SK-N-SH treated with all-trans-retinoic acid at 6 μM for 48 hours (cell line): ENCODE measurements around the gene GGCX.
A peak's percentile ranks its signal among the peaks of the same experiment; 100 is the strongest.
"Not testable (repeated sequence)": the region's sequence is repeated elsewhere in the genome, so short reads cannot be mapped to it uniquely, and the experiment has no call there.

Experiments used
- ATAC-seq: fragments of 200-7000 bp; cut with Tn5 transposase; 3 replicates; pipeline ENCODE4 v1.9.1; 2020; ENCODE audit warnings: mild to moderate bottlenecking, moderate library complexity
- ARNTL ChIP-seq: fragments of 450-650 bp; formaldehyde crosslinking; IDR thresholded peaks from 2 replicates; pipeline ENCODE4 v1.5.0; 2020; ENCODE audit warnings: low read depth, mild to moderate bottlenecking, moderate library complexity, borderline replicate concordance
- CSDC2 ChIP-seq: fragments of 250-450 bp; sonication (Bioruptor Pico); IDR thresholded peaks from 2 replicates; pipeline ENCODE4 v1.5.0; 2020; ENCODE audit warnings: mild to moderate bottlenecking, moderate library complexity
- ESRRG ChIP-seq: fragments of 250-450 bp; sonication (Bioruptor Pico); IDR thresholded peaks from 2 replicates; pipeline ENCODE4 v1.6.1; 2021; ENCODE audit warnings: mild to moderate bottlenecking
- SNAI2 ChIP-seq: fragments of 250-450 bp; sonication (Bioruptor Pico); IDR thresholded peaks from 2 replicates; pipeline ENCODE4 v1.5.0; 2020; ENCODE audit warnings: mild to moderate bottlenecking, moderate library complexity
- TCF4 ChIP-seq: fragments of 250-450 bp; sonication (Bioruptor Pico); IDR thresholded peaks from 2 replicates; pipeline ENCODE4 v1.8.0; 2021; ENCODE audit warnings: mild to moderate bottlenecking, moderate library complexity, borderline replicate concordance
- ZC3H10 ChIP-seq: fragments of 250-450 bp; sonication (Bioruptor Pico); IDR thresholded peaks from 2 replicates; pipeline ENCODE4 v1.5.1; 2021; ENCODE audit warnings: mild to moderate bottlenecking, moderate library complexity
- ZFP3 ChIP-seq: fragments of 250-450 bp; sonication (Bioruptor Pico); IDR thresholded peaks from 2 replicates; pipeline ENCODE4 v1.5.0; 2020; ENCODE audit warnings: mild to moderate bottlenecking, moderate library complexity
- ZFP30 ChIP-seq: fragments of 450-650 bp; formaldehyde crosslinking; IDR thresholded peaks from 2 replicates; pipeline ENCODE4 v1.5.0; 2022; ENCODE audit warnings: mild to moderate bottlenecking, moderate library complexity
- ZNF565 ChIP-seq: fragments of 450-650 bp; formaldehyde crosslinking; conservative IDR thresholded peaks from 2 replicates; pipeline ENCODE4 v1.5.0; 2020; ENCODE audit warnings: low read depth, mild to moderate bottlenecking, moderate library complexity
- TF ChIP-seq, protein P1 (sequence below): fragments of 250-450 bp; sonication (Bioruptor Pico); IDR thresholded peaks from 2 replicates; pipeline ENCODE4 v1.5.0; 2020; ENCODE audit warnings: mild to moderate bottlenecking, moderate library complexity
- TF ChIP-seq, protein P2 (sequence below): fragments of 250-450 bp; sonication (Bioruptor Pico); IDR thresholded peaks from 2 replicates; pipeline ENCODE4 v1.5.1; 2020; ENCODE audit warnings: low read depth, mild to moderate bottlenecking, moderate library complexity
- TF ChIP-seq, protein P3 (sequence below): fragments of 250-450 bp; sonication (Bioruptor Pico); IDR thresholded peaks from 2 replicates; pipeline ENCODE4 v1.5.1; 2021; ENCODE audit warnings: mild to moderate bottlenecking, moderate library complexity

Gene GGCX

DNA sequence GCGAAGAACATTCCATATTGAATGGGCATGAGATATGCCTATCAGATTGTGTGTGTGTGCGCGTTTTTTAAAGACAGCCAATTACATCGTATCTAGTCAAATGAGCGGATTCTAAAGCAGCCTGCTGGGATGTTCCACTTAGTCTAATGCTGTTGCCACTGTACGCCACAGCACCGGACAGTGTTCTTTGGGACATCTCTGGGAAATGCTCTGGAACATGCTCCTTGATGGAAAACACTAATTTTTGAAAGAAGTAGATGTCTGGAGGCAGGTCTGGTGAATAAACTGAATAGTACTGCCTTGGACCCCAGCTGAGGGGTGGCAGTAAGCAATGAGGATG is 44.8 kb upstream of the GGCX start (continued):
- TF ChIP-seq, protein P1, sequence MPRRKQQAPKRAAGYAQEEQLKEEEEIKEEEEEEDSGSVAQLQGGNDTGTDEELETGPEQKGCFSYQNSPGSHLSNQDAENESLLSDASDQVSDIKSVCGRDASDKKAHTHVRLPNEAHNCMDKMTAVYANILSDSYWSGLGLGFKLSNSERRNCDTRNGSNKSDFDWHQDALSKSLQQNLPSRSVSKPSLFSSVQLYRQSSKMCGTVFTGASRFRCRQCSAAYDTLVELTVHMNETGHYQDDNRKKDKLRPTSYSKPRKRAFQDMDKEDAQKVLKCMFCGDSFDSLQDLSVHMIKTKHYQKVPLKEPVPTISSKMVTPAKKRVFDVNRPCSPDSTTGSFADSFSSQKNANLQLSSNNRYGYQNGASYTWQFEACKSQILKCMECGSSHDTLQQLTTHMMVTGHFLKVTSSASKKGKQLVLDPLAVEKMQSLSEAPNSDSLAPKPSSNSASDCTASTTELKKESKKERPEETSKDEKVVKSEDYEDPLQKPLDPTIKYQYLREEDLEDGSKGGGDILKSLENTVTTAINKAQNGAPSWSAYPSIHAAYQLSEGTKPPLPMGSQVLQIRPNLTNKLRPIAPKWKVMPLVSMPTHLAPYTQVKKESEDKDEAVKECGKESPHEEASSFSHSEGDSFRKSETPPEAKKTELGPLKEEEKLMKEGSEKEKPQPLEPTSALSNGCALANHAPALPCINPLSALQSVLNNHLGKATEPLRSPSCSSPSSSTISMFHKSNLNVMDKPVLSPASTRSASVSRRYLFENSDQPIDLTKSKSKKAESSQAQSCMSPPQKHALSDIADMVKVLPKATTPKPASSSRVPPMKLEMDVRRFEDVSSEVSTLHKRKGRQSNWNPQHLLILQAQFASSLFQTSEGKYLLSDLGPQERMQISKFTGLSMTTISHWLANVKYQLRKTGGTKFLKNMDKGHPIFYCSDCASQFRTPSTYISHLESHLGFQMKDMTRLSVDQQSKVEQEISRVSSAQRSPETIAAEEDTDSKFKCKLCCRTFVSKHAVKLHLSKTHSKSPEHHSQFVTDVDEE (CRISPR knock-in tag): no peak
- TF ChIP-seq ZFP30 (CRISPR knock-in tag): no peak
- TF ChIP-seq ZNF565 (CRISPR knock-in tag): no peak

DNA sequence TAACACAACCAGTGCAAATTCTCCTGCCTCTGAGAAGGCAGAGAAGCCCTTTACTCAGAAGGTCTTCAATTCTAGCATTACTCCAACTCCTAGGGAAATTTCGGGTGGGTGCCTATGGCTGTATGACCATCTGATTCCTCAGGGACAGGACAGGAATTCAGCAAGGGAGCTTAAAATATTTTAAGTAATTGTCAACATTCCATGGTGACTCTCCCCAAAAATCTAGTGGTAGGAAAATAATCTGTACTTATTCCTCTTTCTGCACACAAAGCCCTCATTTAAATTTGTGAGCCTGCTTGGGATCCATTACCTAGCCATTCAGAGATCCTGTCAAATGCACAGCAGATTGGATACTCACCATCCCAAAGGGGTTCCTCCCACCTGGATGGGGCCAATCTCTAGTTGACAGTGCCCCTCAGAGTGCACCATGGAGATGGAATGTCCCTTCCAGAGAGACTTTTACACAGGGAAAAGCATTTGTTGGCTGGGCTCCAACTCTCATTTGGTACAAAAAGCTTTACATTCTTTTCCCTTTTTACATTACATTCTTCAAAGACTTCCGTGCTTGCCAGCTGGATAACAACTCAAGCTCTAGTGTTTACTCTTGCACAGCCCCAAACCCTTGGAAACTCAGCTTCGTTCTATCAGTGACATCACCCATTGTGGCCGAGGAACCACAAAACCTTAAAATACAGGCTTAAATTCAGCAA is 44.3 kb upstream of the GGCX start:
- TF ChIP-seq SNAI2: no peak
- ATAC-seq: no peak; the same call in 2 of the 3 replicates

DNA sequence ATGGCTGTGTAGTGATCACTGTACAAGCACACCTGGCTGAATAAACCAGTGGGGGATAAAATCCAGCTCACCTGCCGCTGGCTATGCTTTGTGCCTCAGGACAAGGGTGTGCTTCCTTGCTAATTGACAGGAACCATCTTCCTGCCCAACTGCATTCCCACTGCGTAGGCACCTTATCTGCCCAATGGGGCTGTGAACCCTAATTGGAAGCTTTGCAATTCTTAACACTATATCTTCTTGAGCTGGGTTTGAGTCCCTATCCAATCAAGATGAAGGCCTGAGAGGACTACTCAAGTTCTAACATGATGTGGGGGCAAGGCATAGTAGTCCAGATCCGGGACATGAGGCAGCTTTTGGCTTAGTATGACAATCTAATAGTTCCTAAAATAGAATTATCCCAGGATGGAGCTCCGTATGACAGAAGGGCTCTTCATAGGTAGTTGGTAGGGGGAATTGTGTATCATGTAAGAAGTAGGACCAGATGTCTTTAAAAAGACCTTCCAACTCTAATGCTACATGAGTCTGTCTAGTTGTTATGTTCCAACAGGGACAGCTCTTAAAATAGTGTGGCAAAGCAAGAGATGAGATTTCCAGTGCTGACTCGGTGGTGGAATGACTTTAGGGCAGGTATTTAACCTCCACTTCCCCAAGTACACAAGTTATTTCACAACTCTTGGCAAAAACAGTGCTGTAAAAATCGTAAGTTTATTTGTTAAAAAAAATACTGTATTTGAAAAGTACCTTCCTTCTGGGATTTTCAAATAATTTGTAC is 43.5 kb upstream of the GGCX start:
- no peak for ATAC-seq

DNA sequence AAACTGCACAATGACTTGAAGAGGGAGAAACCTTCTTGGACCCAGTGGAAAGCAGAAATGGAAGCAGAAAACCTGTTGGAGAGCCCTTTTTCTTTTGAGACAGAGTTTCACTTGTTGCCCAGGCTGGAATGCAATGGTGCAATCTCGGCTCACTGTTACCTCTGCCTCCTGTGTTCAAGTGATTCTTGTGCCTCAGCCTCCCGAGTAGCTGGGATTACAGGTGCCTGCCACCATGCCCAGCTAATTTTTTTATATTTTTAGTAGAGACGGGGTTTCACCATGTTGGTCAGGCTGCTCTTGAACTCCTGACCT is 42.8 kb upstream of the GGCX start:
- not testable (repeated sequence) for ATAC-seq

More for the DNA sequence above, 43.5 kb upstream of the GGCX start:
- TF ChIP-seq, protein P2, sequence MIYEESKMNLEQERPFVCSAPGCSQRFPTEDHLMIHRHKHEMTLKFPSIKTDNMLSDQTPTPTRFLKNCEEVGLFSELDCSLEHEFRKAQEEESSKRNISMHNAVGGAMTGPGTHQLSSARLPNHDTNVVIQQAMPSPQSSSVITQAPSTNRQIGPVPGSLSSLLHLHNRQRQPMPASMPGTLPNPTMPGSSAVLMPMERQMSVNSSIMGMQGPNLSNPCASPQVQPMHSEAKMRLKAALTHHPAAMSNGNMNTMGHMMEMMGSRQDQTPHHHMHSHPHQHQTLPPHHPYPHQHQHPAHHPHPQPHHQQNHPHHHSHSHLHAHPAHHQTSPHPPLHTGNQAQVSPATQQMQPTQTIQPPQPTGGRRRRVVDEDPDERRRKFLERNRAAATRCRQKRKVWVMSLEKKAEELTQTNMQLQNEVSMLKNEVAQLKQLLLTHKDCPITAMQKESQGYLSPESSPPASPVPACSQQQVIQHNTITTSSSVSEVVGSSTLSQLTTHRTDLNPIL: no peak
- TF ChIP-seq, protein P1 (CRISPR knock-in tag): no peak
- no peak for TF ChIP-seq TCF4 (CRISPR knock-in tag)
- TF ChIP-seq, protein P3, sequence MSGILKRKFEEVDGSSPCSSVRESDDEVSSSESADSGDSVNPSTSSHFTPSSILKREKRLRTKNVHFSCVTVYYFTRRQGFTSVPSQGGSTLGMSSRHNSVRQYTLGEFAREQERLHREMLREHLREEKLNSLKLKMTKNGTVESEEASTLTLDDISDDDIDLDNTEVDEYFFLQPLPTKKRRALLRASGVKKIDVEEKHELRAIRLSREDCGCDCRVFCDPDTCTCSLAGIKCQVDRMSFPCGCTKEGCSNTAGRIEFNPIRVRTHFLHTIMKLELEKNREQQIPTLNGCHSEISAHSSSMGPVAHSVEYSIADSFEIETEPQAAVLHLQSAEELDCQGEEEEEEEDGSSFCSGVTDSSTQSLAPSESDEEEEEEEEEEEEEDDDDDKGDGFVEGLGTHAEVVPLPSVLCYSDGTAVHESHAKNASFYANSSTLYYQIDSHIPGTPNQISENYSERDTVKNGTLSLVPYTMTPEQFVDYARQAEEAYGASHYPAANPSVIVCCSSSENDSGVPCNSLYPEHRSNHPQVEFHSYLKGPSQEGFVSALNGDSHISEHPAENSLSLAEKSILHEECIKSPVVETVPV: no peak

DNA sequence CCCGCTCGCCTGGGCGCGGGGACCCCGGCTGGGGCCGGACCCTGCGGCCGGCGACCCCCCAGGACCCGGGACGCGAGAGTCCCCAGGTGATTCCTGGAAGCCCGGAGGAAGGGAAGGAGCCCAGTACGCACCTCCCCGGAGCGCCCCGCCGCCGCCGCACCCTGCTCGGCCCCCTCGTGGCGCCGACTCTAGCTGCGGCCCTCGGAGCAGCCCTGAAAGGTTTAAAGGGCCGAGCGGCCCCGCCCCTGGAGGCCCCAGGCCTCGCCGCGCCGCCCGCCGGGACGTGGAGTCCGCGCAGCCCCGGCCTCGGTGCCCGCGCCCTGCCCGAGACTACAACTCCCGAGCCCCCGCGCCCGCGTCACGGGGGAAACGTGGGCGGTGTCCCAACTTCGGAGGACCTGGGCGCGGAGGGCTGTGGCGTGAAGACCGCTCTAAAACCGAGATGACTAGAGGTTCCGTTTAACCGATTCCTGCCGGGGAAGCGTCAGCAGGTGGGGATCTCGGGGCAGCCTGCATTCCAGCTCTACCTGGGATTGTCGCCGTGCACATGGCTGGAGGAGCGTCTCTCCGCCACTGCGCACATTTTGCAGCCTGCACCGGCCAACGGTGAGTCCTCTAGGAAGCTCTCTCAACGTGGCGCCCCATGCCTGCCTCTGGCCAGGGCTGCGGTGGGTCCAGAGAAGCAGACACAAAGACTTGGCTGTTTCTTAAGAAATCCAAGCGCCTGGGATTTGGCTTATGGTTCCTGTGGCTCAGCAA is 41.4 kb upstream of the GGCX start, which contains the start of gene TMEM150A:
Gene TMEM150A (minus strand): TSS at position 223 of the 759 bp plus-strand sequence. CDS start 750 bp downstream, outside the sequence.
- peak; percentile 95 for ATAC-seq
- TF ChIP-seq ZNF565 (CRISPR knock-in tag) (no peak), ARNTL (CRISPR knock-in tag) (no peak), SNAI2 (0 out of 2 replicates have a peak, but pooled peaks have one; percentile 38), ZC3H10 (CRISPR knock-in tag) (no peak), ZFP3 (peak; percentile 51; the same call in 1 of the 2 replicates), CSDC2 (no peak), ESRRG (CRISPR knock-in tag) (no peak), ZFP30 (CRISPR knock-in tag) (no peak)
- TF ChIP-seq, all 23 proteins: peak for 2
